A673 (cell line): Measurements from ENCODE around the gene RNF13. TPM values are rescaled to one million over a fixed set of nuclear protein-coding genes. Genes with fewer than 3 reads are reported as not detected.

ENCODE experiments used
- BruUV-seq: library from RNA; stranded (reverse); fragments of 400-500 nt; replicated peaks from 2 replicates; lab custom pipeline; 2021; lab: Mats Ljungman, UMichigan
- CTCF ChIA-PET: fragments of 300-600 bp; sonication (Branson Sonifier 250); formaldehyde crosslinking; loops from one replicate; lab custom pipeline; 2022; ENCODE audit warnings: antibody characterized with exemption; lab: Charles Lee
- POLR2A ChIA-PET: fragments of 300-600 bp; sonication (Branson Sonifier 250); formaldehyde crosslinking; loops from one replicate; lab custom pipeline; 2022; ENCODE audit warnings: antibody characterized with exemption; ENCODE audit not compliant: low non-redundant PET; lab: Charles Lee
- DNase-seq: peaks from one replicate; pipeline ENCODE4 v3.0.0-alpha.2; 2015; ENCODE audit warnings: low spot score
- H3K27ac ChIP-seq: fragments of 200-600 bp; sonication (generic); 2 replicates; pipeline ENCODE4 v1.5.1; 2016; ENCODE audit warnings: mixed run types, low read depth, mild to moderate bottlenecking, mixed read lengths, antibody characterized with exemption, low read length; ENCODE audit not compliant: poor library complexity, severe bottlenecking
- H3K27me3 ChIP-seq: fragments of 200-600 bp; sonication (generic); replicated peaks from 2 replicates; pipeline ENCODE4 v1.6.1; 2017; ENCODE audit warnings: mixed run types, low read depth, mild to moderate bottlenecking, mixed read lengths, antibody characterized with exemption, low read length; ENCODE audit not compliant: insufficient read depth, poor library complexity
- H3K36me3 ChIP-seq: fragments of 200-600 bp; sonication (generic); 2 replicates; pipeline ENCODE4 v1.6.1; 2016; ENCODE audit warnings: mixed run types, mild to moderate bottlenecking, mixed read lengths, antibody characterized with exemption, low read length; ENCODE audit not compliant: insufficient read depth, poor library complexity, severe bottlenecking
- H3K4me1 ChIP-seq: fragments of 200-600 bp; sonication (generic); 2 replicates; pipeline ENCODE4 v1.6.1; 2017; ENCODE audit warnings: mixed run types, mild to moderate bottlenecking, mixed read lengths, antibody characterized with exemption, low read length; ENCODE audit not compliant: insufficient read depth, poor library complexity, severe bottlenecking
- H3K4me3 ChIP-seq: fragments of 200-600 bp; sonication (generic); 2 replicates; pipeline ENCODE4 v1.5.1; 2016; ENCODE audit warnings: low read depth, mixed run types, mild to moderate bottlenecking, mixed read lengths, low read length; ENCODE audit not compliant: poor library complexity, severe bottlenecking
- H3K9me3 ChIP-seq: fragments of 200-600 bp; sonication (generic); 2 replicates; pipeline ENCODE4 v1.6.1; 2016; ENCODE audit warnings: mixed run types, low read depth, mild to moderate bottlenecking, mixed read lengths, antibody characterized with exemption, low read length; ENCODE audit not compliant: poor library complexity, severe bottlenecking
- CTCF ChIP-seq: fragments of 300-800, 200-600 bp; sonication (generic); conservative IDR thresholded peaks from 2 replicates; pipeline ENCODE4 v1.5.1; 2017; ENCODE audit warnings: low read depth, mild to moderate bottlenecking, antibody characterized with exemption, low read length, moderate library complexity, mixed read lengths
- EZH2 ChIP-seq: fragments of 200-600 bp; sonication (generic); IDR thresholded peaks from 2 replicates; pipeline ENCODE4 v1.6.1; 2017; ENCODE audit warnings: borderline replicate concordance, low read depth, mild to moderate bottlenecking, mixed read lengths, antibody characterized with exemption, low read length; ENCODE audit not compliant: poor library complexity, severe bottlenecking
- intact Hi-C: fragments of 100-400 bp; cut with micrococcal nuclease; formaldehyde crosslinking; loops from one replicate; pipeline ENCODE4 v1.10.0; 2022; ENCODE audit not compliant: unreplicated experiment
- total RNA-seq: library from RNA; stranded (reverse); gene quantifications from 2 replicates; pipeline ENCODE4 v1.2.3, GENCODE V29; 2021

RNF13 gene
- total RNA-seq, 1 experiment from 2014 or later, result 21.7 TPM

GRCh38 chr3:149809699-149810098 lies 3.3 kb upstream of the RNF13 start:
- Histone ChIP-seq H3K27ac (no peak overlapping the region), H3K36me3 (no peaks in the 10 kb centered on the region), H3K9me3 (no peaks in the 10 kb centered on the region), H3K4me1 (peaks cover 15% of the 10 kb centered on the region), H3K27me3 (no peaks in the 10 kb centered on the region), H3K4me3 (no peak overlapping the region)
- TF ChIP-seq CTCF (no peak), EZH2 (no peak)
- ChIA-PET POLR2A (no interaction called here), CTCF (no interaction called here)
- DNase-seq, result peak; percentile 5
- BruUV-seq, result no TSS peak
- intact Hi-C loops, result loop anchor here (5.0 kb wide), 1 partner anchor 42 kb away; no protein-coding TSS in a partner anchor

GRCh38 chr3:149810846-149811245 lies 2.2 kb upstream of the RNF13 start:
- H3K27me3 ChIP-seq, result no peaks in the 10 kb centered on the region
- ChIA-PET POLR2A (no interaction called here), CTCF (no interaction called here)
- no TSS peak for BruUV-seq
- no peak overlapping the region for H3K4me3 ChIP-seq
- intact Hi-C loops, result no loop called here
- peaks cover 18% of the 10 kb centered on the region for H3K4me1 ChIP-seq
- H3K27ac ChIP-seq, result no peak overlapping the region
- no peaks in the 10 kb centered on the region for H3K9me3 ChIP-seq
- DNase-seq, result no peak
- no peak for TF ChIP-seq EZH2
- no peak for TF ChIP-seq CTCF
- H3K36me3 ChIP-seq, result no peaks in the 10 kb centered on the region

- H3K27ac ChIP-seq, result peak overlapping the region; percentile 87
- POLR2A ChIA-PET, result no interaction called here
These were observed 830 bp upstream of the RNF13 start for GRCh38 chr3:149812165-149812605.

More at GRCh38 chr3:149812165-149812605, 830 bp upstream of the RNF13 start:
- TF ChIP-seq EZH2 (no peak), CTCF (no peak)
- Histone ChIP-seq H3K36me3 (no peaks in the 10 kb centered on the region), H3K27me3 (no peaks in the 10 kb centered on the region), H3K4me1 (peaks cover 18% of the 10 kb centered on the region), H3K4me3 (peak overlapping the region; percentile 83), H3K9me3 (no peaks in the 10 kb centered on the region)
- intact Hi-C loops, result no loop called here
- DNase-seq, result peak; percentile 3
- no TSS peak for BruUV-seq
- CTCF ChIA-PET, result no interaction called here
